SK-N-SH (cell line): ENCODE results near the gene YY2.

Source experiments
- FOXM1 ChIP-seq: IDR thresholded peaks from 2 replicates; pipeline ENCODE4 v1.4.0; 2012; ENCODE audit warnings: low read depth, mild to moderate bottlenecking
- MEF2A ChIP-seq: IDR thresholded peaks from 2 replicates; pipeline ENCODE4 v1.4.0; 2012; ENCODE audit warnings: low read depth, borderline replicate concordance
- MXI1 ChIP-seq: IDR thresholded peaks from 2 replicates; pipeline ENCODE4 v1.6.1; 2012; ENCODE audit warnings: mild to moderate bottlenecking, low read depth, low read length, improper control_type of control experiment
- POLR2AphosphoS5 ChIP-seq: IDR thresholded peaks from 2 replicates; pipeline ENCODE4 v1.6.1; 2012; ENCODE audit warnings: low read depth, low read length
- RAD21 ChIP-seq: IDR thresholded peaks from 2 replicates; pipeline ENCODE4 v1.6.1; 2012; ENCODE audit warnings: mild to moderate bottlenecking, low read length
- RFX5 ChIP-seq: IDR thresholded peaks from 2 replicates; pipeline ENCODE4 v1.6.1; 2012; ENCODE audit warnings: mild to moderate bottlenecking, improper control_type of control experiment, low read length
- TF ChIP-seq, protein P1 (sequence below): fragments of 200-600 bp; sonication (generic); IDR thresholded peaks from 2 replicates; pipeline ENCODE4 v1.6.1; 2017; ENCODE audit warnings: antibody characterized with exemption, mild to moderate bottlenecking, moderate library complexity

DNA sequence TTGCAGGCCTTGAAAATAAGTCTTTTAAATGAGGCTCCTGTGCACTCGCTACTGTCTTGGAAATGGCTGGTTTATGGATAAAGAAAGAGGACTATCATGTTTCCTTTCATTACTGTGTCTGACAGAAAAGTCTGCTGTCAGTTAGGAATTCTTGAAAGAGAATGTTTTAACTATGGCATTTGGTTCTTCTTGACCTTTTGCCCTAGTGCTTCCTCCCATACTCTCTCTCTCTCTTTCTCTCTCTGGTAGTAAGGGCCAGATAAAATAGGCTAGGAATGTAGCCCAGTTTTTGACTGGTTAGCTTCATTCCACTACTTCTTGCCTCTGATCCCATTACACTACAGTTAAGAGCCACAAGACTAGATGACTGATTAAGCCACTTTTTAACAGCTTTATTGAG is 29.8 kb downstream of the YY2 start:
- TF ChIP-seq MXI1 = no peak
- TF ChIP-seq MEF2A = no peak
- TF ChIP-seq POLR2AphosphoS5 = no peak
- no peak for TF ChIP-seq RFX5
- TF ChIP-seq, protein P1, sequence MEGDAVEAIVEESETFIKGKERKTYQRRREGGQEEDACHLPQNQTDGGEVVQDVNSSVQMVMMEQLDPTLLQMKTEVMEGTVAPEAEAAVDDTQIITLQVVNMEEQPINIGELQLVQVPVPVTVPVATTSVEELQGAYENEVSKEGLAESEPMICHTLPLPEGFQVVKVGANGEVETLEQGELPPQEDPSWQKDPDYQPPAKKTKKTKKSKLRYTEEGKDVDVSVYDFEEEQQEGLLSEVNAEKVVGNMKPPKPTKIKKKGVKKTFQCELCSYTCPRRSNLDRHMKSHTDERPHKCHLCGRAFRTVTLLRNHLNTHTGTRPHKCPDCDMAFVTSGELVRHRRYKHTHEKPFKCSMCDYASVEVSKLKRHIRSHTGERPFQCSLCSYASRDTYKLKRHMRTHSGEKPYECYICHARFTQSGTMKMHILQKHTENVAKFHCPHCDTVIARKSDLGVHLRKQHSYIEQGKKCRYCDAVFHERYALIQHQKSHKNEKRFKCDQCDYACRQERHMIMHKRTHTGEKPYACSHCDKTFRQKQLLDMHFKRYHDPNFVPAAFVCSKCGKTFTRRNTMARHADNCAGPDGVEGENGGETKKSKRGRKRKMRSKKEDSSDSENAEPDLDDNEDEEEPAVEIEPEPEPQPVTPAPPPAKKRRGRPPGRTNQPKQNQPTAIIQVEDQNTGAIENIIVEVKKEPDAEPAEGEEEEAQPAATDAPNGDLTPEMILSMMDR = no peak
- no peak for TF ChIP-seq RAD21
- no peak for TF ChIP-seq FOXM1
